SK-N-SH (cell line): Measurements from ENCODE around the gene UBE2U.

ENCODE experiments used
- EZH2phosphoT487 ChIP-seq: fragments of 200-600 bp; sonication (generic); IDR thresholded peaks from 2 replicates; pipeline ENCODE4 v1.6.1; 2017; ENCODE audit warnings: low read depth, mixed run types, mild to moderate bottlenecking, antibody characterized with exemption, moderate library complexity, borderline replicate concordance
- FOSL2 ChIP-seq: IDR thresholded peaks from 2 replicates; pipeline ENCODE4 v1.4.0; 2012; ENCODE audit warnings: low read depth, mild to moderate bottlenecking, moderate library complexity, borderline replicate concordance
- RAD21 ChIP-seq: IDR thresholded peaks from 2 replicates; pipeline ENCODE4 v1.6.1; 2012; ENCODE audit warnings: mild to moderate bottlenecking, low read length
- TF ChIP-seq, protein P1 (sequence below): fragments of 200-600 bp; sonication (generic); IDR thresholded peaks from 2 replicates; pipeline ENCODE4 v1.6.1; 2017; ENCODE audit warnings: antibody characterized with exemption, mild to moderate bottlenecking, moderate library complexity

DNA sequence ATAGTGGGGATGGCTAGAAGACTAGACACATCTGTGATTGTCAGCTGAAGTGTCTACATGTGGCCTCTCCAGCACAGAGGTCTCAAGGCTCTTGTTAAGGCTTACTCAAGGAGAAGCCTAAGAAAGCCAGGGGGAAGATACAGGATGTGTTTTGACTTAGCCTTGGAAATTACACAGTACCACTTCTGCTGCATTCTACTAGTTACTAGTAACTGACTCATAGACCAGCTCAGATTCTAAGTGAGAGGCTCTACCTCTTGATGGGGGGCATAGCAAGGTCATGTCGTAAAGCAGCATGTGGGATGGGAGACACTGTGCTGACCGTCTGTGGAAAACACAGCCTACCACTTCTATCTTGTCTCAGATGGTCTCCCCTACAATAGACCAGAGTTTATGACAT, 99.5 kb downstream of the UBE2U start:
- TF ChIP-seq FOSL2: no peak; the same call in 1 of the 2 replicates
- no peak for TF ChIP-seq EZH2phosphoT487
- TF ChIP-seq, protein P1, sequence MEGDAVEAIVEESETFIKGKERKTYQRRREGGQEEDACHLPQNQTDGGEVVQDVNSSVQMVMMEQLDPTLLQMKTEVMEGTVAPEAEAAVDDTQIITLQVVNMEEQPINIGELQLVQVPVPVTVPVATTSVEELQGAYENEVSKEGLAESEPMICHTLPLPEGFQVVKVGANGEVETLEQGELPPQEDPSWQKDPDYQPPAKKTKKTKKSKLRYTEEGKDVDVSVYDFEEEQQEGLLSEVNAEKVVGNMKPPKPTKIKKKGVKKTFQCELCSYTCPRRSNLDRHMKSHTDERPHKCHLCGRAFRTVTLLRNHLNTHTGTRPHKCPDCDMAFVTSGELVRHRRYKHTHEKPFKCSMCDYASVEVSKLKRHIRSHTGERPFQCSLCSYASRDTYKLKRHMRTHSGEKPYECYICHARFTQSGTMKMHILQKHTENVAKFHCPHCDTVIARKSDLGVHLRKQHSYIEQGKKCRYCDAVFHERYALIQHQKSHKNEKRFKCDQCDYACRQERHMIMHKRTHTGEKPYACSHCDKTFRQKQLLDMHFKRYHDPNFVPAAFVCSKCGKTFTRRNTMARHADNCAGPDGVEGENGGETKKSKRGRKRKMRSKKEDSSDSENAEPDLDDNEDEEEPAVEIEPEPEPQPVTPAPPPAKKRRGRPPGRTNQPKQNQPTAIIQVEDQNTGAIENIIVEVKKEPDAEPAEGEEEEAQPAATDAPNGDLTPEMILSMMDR: no peak
- no peak for TF ChIP-seq RAD21
